ENCODE results near the gene PRKCD. TPM values are rescaled to one million over a fixed set of nuclear protein-coding genes. Genes with fewer than 3 reads are reported as not detected.
A peak's percentile ranks its signal among the peaks of the same experiment; 100 is the strongest.

Gene PRKCD
- total RNA-seq, 2 donors from 2014 or later, result 31.3 to 31.5 TPM

DNA sequence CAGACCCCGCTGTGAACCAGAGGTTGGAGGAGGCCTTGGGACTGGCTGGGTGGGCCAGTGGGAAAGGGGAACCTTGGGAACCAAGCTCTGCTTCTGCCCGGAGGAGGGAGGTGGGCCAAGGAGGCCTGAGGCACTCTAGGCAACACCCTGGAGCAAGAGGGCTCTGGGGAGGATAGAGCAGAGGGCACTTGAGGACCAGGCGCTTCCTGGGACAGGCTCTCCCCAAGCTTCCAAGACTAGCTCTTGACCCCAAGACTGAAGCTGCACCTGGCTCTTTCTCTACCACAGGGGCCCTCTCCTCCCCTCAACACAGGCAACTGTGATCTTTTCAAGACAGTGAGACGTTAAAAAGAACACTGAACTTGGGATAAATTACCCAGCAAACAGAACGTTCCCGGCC lies 74.5 kb downstream of the PRKCD start:
- DNase-seq (no peak), ATAC-seq (no peak)
- intact Hi-C loops (cut with DNase I), result no loop called here

- DNase-seq, result peak; percentile 83
- peak; percentile 75 to 91 for ATAC-seq
- intact Hi-C loops (cut with DNase I), result no loop called here
Measured at GRCh38 chr3:53236112-53236841, 75.3 kb downstream of the PRKCD start.

DNA sequence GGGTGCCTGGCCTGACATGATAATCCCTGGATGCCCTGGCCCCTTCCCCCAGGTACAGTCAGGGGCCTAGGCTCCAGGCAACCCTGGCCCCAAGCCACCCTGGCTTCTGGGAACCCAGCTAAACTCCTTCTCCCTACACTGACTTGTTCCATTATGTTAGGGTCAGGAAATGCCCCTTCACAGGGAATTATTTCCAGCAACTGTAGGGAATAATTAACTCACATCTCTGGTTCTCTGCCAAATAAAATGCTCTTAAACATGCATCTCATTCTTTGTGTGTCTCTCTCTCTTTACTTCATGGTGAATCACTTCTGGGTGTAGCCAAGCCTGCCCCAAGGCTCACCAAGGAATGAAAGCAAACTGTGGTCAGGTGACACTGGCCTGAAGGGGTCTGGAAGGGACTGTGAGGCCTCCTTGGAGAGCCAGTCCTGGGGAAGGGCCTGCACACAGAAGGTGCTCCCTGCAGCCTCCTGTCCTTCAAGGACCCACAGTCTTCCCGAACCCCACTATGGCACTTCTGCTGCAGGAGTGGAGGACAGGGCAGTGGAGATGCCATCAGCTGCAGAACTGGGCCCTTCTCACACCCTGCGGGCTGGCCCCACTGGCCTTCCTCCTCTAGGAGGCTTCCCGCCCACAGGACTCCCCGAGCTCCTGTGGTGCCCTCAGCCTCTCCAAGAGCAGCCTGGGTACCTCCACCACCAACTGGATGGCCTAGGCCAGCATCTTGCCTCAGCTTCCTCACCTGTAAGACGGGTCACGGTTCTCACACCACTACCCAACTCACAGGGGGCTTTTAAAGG lies 77.2 kb downstream of the PRKCD start:
- no peak for DNase-seq
- intact Hi-C loops (cut with DNase I), result no loop called here
- peak in 1 of 2 donors; percentile 34 for ATAC-seq

GRCh38 chr3:53238886-53239285 lies 77.9 kb downstream of the PRKCD start:
- intact Hi-C loops (cut with DNase I), result no loop called here
- ATAC-seq, result no peak
- DNase-seq, result no peak

- DNase-seq (no peak), ATAC-seq (no peak)
- intact Hi-C loops (cut with DNase I), result no loop called here
Measured at GRCh38 chr3:53239800-53240199, 78.8 kb downstream of the PRKCD start.

DNA sequence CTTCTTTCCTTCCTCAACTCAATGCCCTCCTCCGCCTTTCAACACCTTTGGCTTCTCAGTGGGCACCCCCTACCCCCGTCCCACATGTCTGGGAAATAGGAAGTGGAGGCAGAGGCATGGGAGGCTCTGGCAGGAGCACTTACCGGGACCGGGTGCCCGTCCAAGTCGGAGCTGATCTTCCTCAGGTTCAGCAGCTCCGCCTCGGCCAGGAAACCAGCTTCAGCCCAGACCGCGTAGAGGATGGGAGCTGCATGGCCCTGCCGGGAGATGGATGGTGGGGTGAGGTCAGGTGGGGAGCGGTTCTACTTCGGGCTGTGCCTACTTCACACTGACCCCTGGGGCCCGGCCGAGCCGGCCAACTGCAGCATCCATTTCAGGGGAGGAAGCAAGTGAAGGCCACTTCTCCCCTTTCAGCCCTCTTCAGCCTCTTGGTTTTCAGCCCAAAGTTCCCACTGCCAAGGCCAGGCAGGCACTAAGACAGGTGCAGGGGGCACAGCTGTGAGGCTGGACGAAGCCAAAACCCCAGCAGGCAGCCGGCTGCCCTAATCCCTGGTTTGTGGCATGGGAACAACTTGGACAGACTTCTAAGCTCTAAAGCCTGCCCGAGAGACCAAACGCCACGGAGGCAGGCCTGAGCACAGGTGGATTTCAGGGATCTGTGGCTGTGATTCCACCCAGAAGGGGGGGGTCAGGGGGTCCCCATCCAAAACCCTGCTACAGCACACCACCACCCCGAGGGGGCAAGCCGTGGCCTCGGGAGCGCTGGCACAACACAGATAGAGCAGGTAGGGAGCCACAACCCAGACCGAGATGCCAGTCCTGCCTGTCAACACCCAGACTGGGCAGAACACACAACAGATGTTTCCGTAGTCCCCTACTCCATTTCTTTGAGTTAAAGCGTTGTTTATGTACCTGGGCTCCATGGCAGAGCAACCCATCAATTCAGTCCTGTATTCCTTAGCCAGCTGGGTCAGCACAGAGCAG lies 80.3 kb downstream of the PRKCD start:
- DNase-seq (no peak), ATAC-seq (no peak)
- intact Hi-C loops (cut with DNase I), result no loop called here

- DNase-seq (no peak), ATAC-seq (peak in 1 of 2 donors; percentile 66)
- intact Hi-C loops (cut with DNase I), result no loop called here
Measured at GRCh38 chr3:53242155-53242554, 81.1 kb downstream of the PRKCD start.

Other genes with a start within 250 kb of the PRKCD start
- gene SFMBT1, start 115.1 kb upstream of the PRKCD start, total RNA-seq, result 10 to 100 TPM; 12.7 to 16.4 TPM
- gene RFT1, start 30.8 kb upstream of the PRKCD start, total RNA-seq, result 10 to 100 TPM; 11.8 to 12.6 TPM
- 10 to 100 TPM; 91.0 to 92.4 TPM for gene TKT, start 94.8 kb downstream of the PRKCD start, total RNA-seq
- 10 to 100 TPM; 17.4 to 21.3 TPM for gene DCP1A, start 186.3 kb downstream of the PRKCD start, total RNA-seq

Measured in left cardiac atrium (tissue), 4 donors.